HFF-Myc (cell line): ENCODE data around the gene CAV3.

ENCODE experiments used
- DNase-seq: peaks from one replicate; pipeline ENCODE4 v3.0.0-alpha.2; 2011; ENCODE audit warnings: low read depth; ENCODE audit errors: extremely low read depth
- H3K4me3 ChIP-seq: replicated peaks from 2 replicates; pipeline ENCODE4 v1.5.1; 2011; ENCODE audit warnings: low read depth, mild to moderate bottlenecking, control low read depth, low read length
- CTCF ChIP-seq: IDR thresholded peaks from 2 replicates; pipeline ENCODE4 v1.5.1; 2012; ENCODE audit warnings: mild to moderate bottlenecking, low read depth, low read length, control low read depth; ENCODE audit errors: missing control alignments

CAV3 gene

GRCh38 chr3:8767667-8768363 lies 34.2 kb downstream of the CAV3 start:
- H3K4me3 ChIP-seq, result peak overlapping the region; percentile 47
- no peak for DNase-seq
- peak; percentile 9 for TF ChIP-seq CTCF

DNA sequence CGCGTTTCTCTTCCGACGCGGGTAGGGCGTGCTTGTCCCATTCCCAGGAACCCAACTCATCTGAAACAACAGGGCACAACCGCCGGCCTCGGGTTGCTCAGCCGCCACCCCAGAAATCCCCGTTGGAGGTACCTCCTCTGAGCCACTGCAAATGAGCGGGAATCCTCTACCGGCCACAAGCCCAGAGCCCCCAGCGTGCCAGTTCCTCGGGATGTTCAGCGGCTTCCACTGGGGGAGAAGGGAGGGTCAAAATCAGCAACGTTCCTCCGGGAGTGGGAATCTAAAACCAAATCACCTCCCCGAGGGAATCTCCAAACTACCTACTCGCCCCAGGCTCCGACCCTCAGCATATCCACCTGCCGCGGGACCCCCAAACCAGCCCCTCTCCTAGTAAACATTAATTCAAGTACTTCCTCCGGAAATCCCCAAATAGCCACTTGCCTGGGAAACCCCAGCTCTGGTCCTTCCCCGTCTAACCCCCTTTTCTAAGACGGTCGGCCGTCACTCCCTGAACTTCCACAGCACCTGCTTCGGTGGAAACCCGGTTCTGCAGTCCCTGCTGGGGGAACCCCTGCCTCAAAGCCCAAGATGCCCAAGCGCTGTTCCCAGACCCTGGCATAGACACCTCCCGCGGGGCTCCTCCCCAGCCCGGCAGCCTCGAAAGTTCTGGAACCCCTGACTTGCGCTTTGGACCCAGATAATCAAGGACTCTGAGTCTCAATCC lies 34.9 kb downstream of the CAV3 start:
- no peak for TF ChIP-seq CTCF
- peak overlapping the region; percentile 47 for H3K4me3 ChIP-seq
- no peak for DNase-seq

GRCh38 chr3:8769088-8769822 lies 35.7 kb downstream of the CAV3 start, which contains the start of gene OXTR:
Gene OXTR, minus strand, starts transcription at chr3:8769613. Its CDS starts 1,426 bp downstream, at chr3:8768187.
- peak within 1 kb of the TSS; percentile 47 for H3K4me3 ChIP-seq
- TF ChIP-seq CTCF, result peak; percentile 99

GRCh38 chr3:8773941-8774542 lies 40.4 kb downstream of the CAV3 start:
- H3K4me3 ChIP-seq, result no peak overlapping the region
- DNase-seq, result no peak
- no peak for TF ChIP-seq CTCF

More at GRCh38 chr3:8769088-8769822, 35.7 kb downstream of the CAV3 start, which contains the start of gene OXTR:
- peak; percentile 42 for DNase-seq

DNA sequence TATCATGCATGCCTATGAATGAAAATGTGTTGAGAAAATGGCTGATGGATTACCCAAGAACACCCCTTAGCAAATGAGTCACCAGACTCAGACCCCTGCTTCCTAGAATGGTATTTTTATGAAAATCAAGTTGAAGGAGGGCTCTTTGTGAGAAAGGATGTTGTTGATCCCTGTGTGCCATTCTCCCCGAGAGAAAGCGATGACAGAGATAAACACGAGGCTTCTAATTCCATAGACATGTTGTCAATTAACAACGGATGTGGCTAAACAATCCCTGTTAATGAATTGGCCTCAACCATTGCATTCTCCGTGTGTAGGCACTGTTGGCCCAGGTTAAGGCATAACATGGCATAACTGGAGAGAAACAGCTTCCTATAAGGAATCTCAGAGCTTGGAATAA lies 41.6 kb downstream of the CAV3 start:
- TF ChIP-seq CTCF, result no peak
- H3K4me3 ChIP-seq, result no peak overlapping the region
- DNase-seq, result no peak

- no peak for TF ChIP-seq CTCF
- H3K4me3 ChIP-seq, result no peak overlapping the region
- no peak for DNase-seq
These were observed 42.0 kb downstream of the CAV3 start for GRCh38 chr3:8775602-8776001.
